GM12873 (cell line): ENCODE measurements around the gene TCTN1.
A peak's percentile ranks its signal among the peaks of the same experiment; 100 is the strongest.

Experiments used
- CTCF ChIP-seq: IDR thresholded peaks from 2 replicates; pipeline ENCODE4 v1.5.1; 2012; ENCODE audit warnings: low read depth, mild to moderate bottlenecking, moderate library complexity, low read length, control low read depth; ENCODE audit not compliant: insufficient read depth; ENCODE audit errors: missing control alignments

TCTN1 gene

GRCh38 chr12:110592078-110592477 lies 21.9 kb upstream of the TCTN1 start:
- no peak for TF ChIP-seq CTCF

- no peak for TF ChIP-seq CTCF
Observed at GRCh38 chr12:110597885-110598284, 16.0 kb upstream of the TCTN1 start.

GRCh38 chr12:110599334-110599733 lies 14.6 kb upstream of the TCTN1 start:
- no peak for TF ChIP-seq CTCF

- TF ChIP-seq CTCF: peak; percentile 40
Observed at GRCh38 chr12:110600254-110600653, 13.7 kb upstream of the TCTN1 start.

- TF ChIP-seq CTCF: peak; percentile 74
Observed at GRCh38 chr12:110602085-110602814, 11.7 kb upstream of the TCTN1 start.

- TF ChIP-seq CTCF: no peak
Observed at GRCh38 chr12:110606253-110606611, 7.7 kb upstream of the TCTN1 start.

- TF ChIP-seq CTCF: no peak
Observed at GRCh38 chr12:110613071-110613770, 708 bp upstream of the TCTN1 start.
